ENCODE data around the gene ARHGAP25. TPM values are rescaled to one million over a fixed set of nuclear protein-coding genes. Genes with fewer than 3 reads are reported as not detected.

ARHGAP25 gene
- total RNA-seq, 1 donor from 2014 or later: 0.43 TPM

GRCh38 chr2:68742626-68743415 is 8.2 kb downstream of the ARHGAP25 start:
- DNase-seq (ENCODE audit: extremely low spot score, unreplicated experiment): peak; percentile 30
- Mint-ChIP-seq H3K27ac (ENCODE audit: unreplicated experiment) (no peak overlapping the region), H3K9me3 (ENCODE audit: unreplicated experiment) (no peaks in the 10 kb centered on the region), H3K4me1 (ENCODE audit: unreplicated experiment) (no peaks in the 10 kb centered on the region), H3K36me3 (ENCODE audit: unreplicated experiment) (no peaks in the 10 kb centered on the region), H3K4me3 (ENCODE audit: unreplicated experiment) (no peak overlapping the region), H3K27me3 (ENCODE audit: unreplicated experiment) (peaks cover 27% of the 10 kb centered on the region)
- TF ChIP-seq CTCF (IDR thresholded peaks at IDR 0.05): no peak

- H3K36me3 Mint-ChIP-seq (ENCODE audit: unreplicated experiment): no peaks in the 10 kb centered on the region
- H3K4me3 Mint-ChIP-seq (ENCODE audit: unreplicated experiment): no peak overlapping the region
- no peaks in the 10 kb centered on the region for H3K9me3 Mint-ChIP-seq (ENCODE audit: unreplicated experiment)
- no peak overlapping the region for H3K27ac Mint-ChIP-seq (ENCODE audit: unreplicated experiment)
- H3K4me1 Mint-ChIP-seq (ENCODE audit: unreplicated experiment): no peaks in the 10 kb centered on the region
- DNase-seq (ENCODE audit: extremely low spot score, unreplicated experiment): peak; percentile 21
- H3K27me3 Mint-ChIP-seq (ENCODE audit: unreplicated experiment): peaks cover 27% of the 10 kb centered on the region
- no peak for TF ChIP-seq CTCF (IDR thresholded peaks at IDR 0.05)
These were observed 8.9 kb downstream of the ARHGAP25 start for GRCh38 chr2:68743531-68743930.

GRCh38 chr2:68744366-68744912 is 9.8 kb downstream of the ARHGAP25 start:
- peaks cover 24% of the 10 kb centered on the region for H3K27me3 Mint-ChIP-seq (ENCODE audit: unreplicated experiment)
- H3K4me3 Mint-ChIP-seq (ENCODE audit: unreplicated experiment): no peak overlapping the region
- H3K36me3 Mint-ChIP-seq (ENCODE audit: unreplicated experiment): no peaks in the 10 kb centered on the region
- DNase-seq (ENCODE audit: extremely low spot score, unreplicated experiment): peak; percentile 30
- TF ChIP-seq CTCF (IDR thresholded peaks at IDR 0.05): no peak
- H3K9me3 Mint-ChIP-seq (ENCODE audit: unreplicated experiment): no peaks in the 10 kb centered on the region
- no peaks in the 10 kb centered on the region for H3K4me1 Mint-ChIP-seq (ENCODE audit: unreplicated experiment)
- no peak overlapping the region for H3K27ac Mint-ChIP-seq (ENCODE audit: unreplicated experiment)

GRCh38 chr2:68745006-68745405 is 10.4 kb downstream of the ARHGAP25 start:
- DNase-seq (ENCODE audit: extremely low spot score, unreplicated experiment): peak; percentile 15
- Mint-ChIP-seq H3K27ac (ENCODE audit: unreplicated experiment) (no peak overlapping the region), H3K27me3 (ENCODE audit: unreplicated experiment) (peaks cover 23% of the 10 kb centered on the region)

More at GRCh38 chr2:68745006-68745405, 10.4 kb downstream of the ARHGAP25 start:
- Mint-ChIP-seq H3K36me3 (ENCODE audit: unreplicated experiment) (no peaks in the 10 kb centered on the region), H3K9me3 (ENCODE audit: unreplicated experiment) (no peaks in the 10 kb centered on the region), H3K4me1 (ENCODE audit: unreplicated experiment) (no peaks in the 10 kb centered on the region), H3K4me3 (ENCODE audit: unreplicated experiment) (no peak overlapping the region)
- no peak for TF ChIP-seq CTCF (IDR thresholded peaks at IDR 0.05)
